Measurements from ENCODE around the gene NELL2.

GRCh38 chr12:44703182-44703910, 172.8 kb downstream of the NELL2 start:
- TF ChIP-seq CTCF (IDR thresholded peaks at IDR 0.05) (no peak), POLR2A (IDR thresholded peaks at IDR 0.05) (no peak)

Data from esophagus squamous epithelium (tissue), 4 donors.